Fibroblast of skin of back (primary cell): Measurements from ENCODE around the gene YTHDF2.
"Not testable (repeated sequence)": the region's sequence is repeated elsewhere in the genome, so short reads cannot be mapped to it uniquely, and the experiment has no call there.

Experiments used
- DNase-seq: peaks from one replicate; pipeline ENCODE4 v3.0.0-alpha.2; 2013

The YTHDF2 gene

DNA sequence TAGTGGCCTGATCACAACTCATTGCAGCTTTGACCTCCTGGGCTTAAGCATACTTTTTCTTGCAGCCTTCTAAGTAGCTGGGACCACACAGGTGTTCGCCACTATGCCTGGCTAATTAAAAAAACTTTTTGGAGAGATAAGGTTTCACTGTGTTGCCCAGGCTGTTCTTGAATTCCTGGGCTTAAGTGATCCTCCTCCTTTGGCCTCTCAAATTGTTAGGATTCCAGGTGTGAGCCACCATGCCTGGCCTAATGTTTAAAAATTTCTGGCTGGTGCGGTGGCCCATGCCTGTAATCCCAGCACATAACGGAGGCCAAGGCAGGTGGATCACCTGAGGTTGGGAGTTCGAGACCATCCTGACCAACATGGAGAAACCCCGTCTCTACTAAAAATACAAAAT, 24.4 kb downstream of the YTHDF2 start:
- no peak for DNase-seq

- no peak for DNase-seq
Observed at GRCh38 chr1:28766532-28767183, 29.9 kb downstream of the YTHDF2 start.

- no peak for DNase-seq
Observed at GRCh38 chr1:28770601-28771165, 33.9 kb downstream of the YTHDF2 start.

GRCh38 chr1:28771921-28772320, 35.2 kb downstream of the YTHDF2 start:
- not testable (repeated sequence) for DNase-seq

DNA sequence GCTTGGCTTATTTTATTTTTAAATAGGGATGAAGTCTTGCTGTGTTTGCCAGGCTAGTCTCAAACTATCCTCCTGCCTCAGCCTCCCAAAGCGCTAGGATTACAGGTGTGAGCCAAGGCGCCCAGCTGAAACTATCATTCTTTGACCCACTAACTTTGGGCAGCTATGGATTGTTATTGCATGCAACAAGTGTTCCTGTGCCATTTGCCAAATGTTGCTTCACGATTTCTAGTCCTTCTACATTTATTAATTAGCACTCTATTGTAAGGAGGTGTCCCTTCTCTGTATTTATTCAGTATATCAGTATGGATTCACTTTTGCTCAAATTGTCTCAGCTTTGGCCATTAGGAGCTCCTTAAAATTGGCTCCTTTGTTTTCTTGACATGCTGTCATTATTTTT, 36.4 kb downstream of the YTHDF2 start:
- no peak for DNase-seq

DNA sequence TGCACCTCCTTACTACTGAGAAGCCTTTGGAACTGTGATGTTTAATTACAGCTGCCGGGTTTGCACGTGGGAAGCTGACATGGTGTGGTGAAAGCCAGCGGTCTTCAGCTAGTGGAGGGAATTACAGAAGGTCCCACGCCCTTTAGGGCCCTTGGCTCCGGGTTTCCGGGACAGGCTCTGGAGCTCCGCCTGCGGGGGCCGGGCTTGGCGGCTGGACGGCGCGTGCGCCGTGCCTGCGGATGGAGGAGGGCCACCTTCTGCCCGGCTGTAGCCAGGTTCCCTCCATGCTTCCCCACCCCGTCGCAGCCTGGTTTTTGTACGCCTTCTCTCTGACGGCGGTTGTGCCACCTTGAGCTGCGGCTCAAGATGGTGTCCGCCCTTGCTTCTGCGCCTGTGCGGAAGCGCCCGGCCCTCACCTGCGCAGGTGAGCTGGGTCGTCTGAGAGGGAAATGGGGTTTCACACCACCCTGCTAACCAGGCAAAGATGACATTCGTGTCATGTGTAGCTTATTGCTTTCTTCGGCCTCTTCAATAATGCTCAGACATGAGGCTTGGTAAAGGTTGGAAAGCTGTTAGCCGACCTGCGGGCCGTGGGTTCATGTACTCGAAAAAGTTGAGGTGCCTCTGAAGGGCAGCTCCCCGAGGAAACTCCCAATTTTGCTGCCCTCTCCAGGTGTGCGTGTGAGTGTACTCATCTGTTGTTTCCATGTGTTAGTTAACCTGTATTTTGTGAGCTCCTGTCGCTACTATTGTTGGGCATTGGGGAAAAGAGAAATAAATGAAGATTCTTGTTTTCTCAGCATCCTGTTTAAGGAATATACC, 38.6 kb downstream of the YTHDF2 start:
- peak; percentile 38 for DNase-seq

DNA sequence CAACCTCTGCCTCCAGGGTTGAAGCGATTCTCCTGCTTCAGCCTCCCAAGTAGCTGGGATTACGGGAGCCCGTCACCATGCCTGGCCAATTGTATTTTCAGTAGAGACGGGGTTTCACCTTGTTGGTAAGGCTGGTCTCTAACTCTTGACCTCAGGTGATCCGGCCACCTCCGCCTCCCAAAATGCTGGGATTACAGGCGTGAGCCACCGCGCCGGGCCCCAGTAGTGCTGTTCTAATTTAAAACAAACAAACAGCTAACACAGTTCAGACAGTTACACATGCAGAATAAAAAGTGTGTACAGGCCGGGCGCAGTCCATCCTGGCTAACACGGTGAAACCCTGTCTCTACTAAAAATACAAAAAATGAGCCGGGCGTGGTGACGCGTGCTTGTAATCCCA, 39.6 kb downstream of the YTHDF2 start:
- DNase-seq, result no peak

GRCh38 chr1:28778021-28778420, 41.3 kb downstream of the YTHDF2 start:
- no peak for DNase-seq

DNA sequence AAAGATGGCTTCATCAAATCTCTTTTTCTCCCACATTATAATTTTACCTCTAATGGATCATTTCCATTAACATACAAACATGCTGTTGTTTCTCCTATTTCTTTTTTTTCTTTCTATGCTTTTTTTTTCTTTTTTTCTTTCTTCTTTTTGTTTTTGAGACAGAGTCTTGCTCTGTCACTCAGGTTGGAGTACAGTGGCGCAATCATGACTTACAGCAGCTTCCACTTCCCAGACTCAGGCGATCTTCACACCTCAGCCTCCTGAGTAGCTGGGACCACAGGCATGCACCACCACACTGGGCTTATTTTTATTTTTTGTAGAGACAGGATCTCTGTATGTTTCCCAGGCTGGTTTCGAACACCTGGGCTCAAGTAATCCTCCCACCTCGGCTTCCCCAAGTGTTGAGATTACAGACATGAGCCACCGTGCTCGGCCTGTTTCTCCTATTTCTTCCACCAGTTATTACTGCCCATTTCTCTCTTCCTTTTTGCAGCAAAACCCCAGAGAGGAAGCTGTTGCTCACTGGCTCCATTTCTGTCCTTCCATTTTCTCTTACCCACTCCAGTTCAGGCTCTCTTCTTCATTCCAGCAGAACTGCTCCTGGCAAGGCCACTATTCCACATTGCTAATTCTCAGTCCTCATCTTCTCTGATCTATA, 43.1 kb downstream of the YTHDF2 start:
- DNase-seq, result no peak

DNA sequence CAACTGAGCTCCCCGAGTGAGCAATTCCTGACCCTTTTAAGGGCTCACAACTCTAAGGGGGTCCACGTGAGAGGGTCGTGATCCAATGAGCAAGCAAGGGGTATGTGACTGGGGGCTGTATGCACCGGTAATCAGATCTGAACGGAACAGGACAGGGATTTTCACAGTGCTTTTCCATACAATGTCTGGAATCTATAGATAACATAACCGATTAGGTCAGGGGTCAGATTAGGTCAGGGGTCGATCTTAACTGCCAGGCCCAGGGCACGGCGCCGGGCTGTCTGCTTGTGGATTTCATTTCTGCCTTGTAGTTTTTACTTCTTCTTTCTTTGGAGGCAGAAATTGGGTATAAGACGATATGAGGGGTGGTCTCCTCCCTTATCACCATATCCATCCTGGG, 44.6 kb downstream of the YTHDF2 start:
- no peak for DNase-seq

DNA sequence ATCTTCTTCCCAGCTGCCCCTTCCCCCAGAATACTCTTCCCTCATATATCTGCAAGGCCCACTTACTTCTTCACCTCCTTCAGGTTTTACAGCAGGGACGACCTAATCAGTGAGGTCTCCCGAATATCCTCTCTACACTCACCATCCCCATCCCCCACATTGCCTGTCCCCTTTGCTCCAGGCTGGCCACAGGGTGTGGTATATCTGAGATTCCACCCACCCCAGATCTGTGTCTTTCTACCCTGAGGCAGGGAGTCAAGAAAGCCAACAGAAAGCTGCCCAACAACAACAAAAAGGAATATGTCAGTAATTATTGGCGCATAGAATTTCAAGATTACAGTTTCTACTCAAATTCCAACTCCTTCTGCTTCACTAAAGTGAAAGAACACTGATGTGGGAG, 45.3 kb downstream of the YTHDF2 start:
- DNase-seq, result no peak

DNA sequence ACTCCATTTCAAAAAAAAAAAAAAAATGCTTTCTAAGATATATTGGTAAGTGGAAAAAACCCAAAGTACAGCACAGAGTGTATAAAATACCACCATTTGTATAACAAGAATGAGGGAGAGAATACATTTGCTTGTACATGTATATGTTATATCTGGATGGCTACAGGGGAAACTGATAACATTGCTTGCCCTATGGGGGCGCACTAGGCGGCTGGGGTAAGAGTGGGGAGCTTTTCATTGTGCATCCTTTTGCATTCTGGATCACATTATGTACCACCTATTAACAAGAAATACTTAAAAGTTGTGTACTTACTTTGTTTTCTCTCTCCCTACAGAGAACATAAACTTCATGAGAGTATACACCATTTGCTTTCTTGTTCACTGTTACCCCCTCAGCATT, 46.6 kb downstream of the YTHDF2 start:
- DNase-seq, result no peak

DNA sequence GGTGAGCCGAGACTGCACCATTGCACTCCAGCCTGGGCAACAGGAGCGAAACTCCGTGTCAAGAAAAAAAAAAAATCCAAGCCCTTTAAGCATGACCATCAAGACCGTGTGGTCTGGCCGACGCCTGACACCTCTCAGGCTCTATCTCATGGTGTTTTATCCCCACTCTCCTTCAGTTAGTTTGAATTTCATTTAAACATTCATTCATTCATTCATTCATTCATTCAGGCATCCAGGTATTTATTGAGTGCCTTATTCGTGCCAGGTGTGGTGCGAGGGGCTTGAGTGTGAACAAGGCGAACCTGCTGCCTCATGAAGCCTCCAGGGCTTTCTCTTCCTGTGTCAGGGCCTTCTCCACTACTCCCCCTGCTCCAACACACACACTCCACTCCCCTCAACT, 52.7 kb downstream of the YTHDF2 start:
- DNase-seq, result no peak

DNA sequence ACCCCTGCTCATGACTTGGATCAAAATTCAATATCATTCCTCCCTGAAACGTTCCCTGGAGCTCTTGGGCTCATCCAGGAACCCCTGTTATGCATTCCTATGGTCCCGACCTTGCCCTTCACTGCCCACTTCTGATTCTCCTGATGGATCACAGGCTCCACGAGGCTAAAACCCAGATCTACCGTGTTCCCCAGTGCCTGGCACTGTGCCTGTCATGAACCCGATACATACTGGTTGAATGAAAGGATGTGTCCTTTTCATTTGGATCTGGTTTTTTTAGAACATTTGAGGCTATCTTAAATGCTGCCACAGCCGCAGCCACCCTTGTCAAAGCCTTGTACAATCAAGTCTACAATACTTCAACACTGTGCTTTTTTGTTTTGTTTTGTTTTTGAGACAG, 53.1 kb downstream of the YTHDF2 start:
- no peak for DNase-seq

DNA sequence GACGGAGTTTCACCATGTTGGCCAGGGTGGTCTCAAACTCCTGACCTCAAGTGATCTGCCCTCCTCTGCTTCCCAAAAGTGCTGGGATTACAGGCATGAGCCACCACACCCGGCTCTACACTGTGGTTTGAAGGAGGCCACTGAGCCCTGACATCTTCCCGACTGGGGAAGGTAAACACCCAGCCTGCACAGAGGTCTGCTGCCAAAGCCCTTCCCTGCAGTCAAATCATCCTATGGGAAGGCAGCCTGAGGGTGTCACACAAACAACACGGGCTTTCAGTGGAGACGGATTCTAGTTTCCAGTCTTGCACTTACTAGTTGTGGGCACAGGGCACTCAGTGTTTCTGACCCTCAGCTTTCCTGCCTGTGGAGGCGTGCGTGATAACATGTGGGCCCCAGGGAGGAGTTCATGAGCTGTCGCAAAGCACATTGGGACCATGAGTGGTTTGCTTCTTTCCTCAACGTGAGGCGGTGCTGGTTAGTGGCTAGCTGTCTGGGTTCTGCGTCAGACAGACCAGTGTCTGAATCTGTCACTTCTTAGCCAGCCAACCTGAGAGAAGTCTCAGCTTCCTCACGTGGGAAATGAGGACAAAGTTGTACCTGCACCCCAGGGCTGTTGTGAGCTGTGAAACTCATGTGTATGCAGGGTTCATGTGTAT, 53.8 kb downstream of the YTHDF2 start:
- no peak for DNase-seq

DNA sequence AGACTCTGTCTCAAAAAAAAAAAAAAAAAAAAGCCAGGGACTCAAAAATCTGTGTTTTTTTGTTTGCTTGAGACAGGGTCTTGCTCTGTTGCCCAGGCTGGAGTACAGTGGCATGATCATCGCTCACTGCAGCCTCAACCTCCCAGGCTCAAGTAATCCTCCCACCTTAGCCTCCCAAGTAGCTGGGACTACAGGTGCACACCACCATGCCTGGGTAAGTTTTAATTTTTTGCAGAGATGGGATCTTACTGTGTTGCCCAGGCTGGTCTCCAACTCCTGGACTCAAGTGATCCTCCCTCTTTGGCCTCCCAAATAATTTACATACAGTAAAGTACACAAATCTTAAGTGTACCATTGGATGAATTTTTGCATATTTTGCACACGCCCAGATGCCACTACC, 55.2 kb downstream of the YTHDF2 start:
- DNase-seq, result not testable (repeated sequence)

DNA sequence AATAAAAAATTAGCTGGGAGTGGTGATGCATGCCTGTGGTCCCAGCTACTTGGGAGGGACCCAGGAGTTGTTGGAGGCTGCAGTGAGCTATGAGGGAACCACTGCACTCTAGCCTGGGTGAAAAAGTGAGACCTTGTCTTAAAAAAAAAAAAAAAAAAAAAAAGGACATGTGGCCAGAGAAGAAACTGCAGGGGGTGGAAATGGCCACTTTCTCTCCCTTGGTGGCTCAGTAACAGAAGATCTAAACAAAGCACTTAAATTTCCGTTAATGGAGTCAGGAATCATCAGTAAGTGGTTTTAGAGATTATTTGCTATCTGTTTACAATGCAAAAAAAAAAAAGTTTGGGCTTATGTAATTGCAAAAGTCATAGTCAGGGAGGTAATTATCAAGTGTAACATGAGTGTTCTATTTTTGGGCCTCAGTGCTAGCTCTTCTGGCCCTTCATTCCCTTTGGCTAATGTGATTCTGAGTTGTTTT, 55.9 kb downstream of the YTHDF2 start:
- no peak for DNase-seq

GRCh38 chr1:28794582-28794981, 57.8 kb downstream of the YTHDF2 start:
- not testable (repeated sequence) for DNase-seq

DNA sequence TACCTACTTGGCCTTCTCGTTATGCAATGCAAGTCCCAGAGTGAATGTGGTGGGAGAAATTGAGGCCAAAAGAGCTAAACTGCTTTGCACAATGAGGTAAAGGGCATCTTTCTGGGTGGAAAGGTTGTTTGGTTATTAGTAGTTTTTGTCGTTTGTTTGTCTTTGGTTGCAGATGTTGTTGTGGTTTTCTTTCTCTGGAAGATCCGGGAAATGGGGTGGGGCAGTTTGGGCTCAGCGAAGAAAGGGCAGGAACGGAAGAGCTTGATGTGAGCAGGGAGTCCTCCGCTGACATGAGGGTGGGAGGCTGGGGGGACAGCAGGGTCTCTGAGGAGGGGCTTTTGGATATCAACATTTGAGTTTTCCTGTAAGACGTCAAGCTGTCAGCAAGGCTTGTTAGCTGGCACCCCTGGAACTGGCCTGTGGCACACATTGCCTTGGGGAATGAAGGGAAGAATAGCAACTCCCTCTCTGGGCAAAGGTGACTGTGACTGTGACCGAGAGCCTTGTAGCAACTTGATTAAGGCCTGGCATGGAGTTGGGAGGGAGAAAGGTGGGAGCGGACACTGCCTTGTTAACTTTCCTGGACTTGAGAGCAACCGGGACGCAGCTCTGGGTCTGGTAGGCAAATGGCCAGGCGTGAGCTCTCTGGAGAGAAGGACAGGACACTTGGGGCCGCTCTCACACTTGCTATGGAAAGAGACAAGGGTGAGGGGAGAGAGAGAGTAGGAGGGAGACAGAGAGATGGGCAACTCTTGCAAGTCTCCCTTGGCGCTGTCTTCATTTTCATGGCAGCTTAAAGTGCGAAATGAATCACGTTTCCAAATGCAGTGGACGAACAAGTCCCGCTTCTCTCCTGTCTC, 59.8 kb downstream of the YTHDF2 start:
- no peak for DNase-seq

DNA sequence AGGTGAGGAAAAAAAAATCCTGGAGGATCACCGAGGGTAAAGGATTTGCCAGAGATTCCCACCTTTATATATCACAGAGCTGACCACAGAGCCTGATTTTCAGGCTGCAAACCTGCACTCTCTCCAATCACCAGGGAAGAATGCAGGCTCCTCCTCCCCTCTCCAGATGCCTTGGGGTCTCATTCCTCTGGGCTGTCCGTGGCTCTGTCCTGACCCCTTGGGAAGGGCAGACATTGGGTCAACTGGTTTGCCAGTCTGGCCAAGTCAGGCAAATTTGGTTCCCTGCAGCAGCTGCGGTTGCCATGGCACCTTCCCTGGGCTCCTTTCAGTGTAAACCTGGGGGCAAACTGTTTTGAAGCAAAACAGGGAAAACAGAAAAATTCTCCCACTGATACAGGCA, 63.6 kb downstream of the YTHDF2 start:
- no peak for DNase-seq

DNA sequence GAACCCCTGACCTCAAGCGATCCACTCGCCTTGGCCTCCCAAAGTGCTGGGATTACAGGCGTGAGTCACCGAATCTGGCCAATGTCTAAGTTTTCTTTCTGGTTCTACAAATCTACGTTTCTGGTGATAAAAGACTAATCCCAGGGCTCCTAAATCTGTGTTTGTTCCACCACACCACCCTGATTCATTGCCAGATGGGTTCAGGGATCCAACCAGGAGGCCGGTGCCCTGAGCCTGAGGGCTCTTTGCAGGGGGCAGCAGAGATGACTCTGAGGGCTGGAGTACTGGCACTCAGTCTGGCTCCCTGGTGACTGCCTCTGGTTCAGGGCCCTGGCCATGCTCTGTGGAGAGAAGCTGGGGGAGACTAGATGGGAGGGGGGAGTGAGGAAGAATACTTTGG, 64.7 kb downstream of the YTHDF2 start:
- no peak for DNase-seq

- DNase-seq, result peak; percentile 63
Observed at GRCh38 chr1:28803051-28803450, 66.3 kb downstream of the YTHDF2 start.
